COLO829 (cell line): ENCODE results near the gene SEMA3B.

ENCODE experiments used
- DNase-seq: peaks from one replicate; pipeline ENCODE4 v3.0.0; 2012; ENCODE audit warnings: low spot score

SEMA3B gene

GRCh38 chr3:50317300-50317699 lies 48.4 kb downstream of the SEMA3B start:
- no peak for DNase-seq

GRCh38 chr3:50318163-50318562 lies 49.2 kb downstream of the SEMA3B start:
- DNase-seq = no peak

GRCh38 chr3:50318615-50319014 lies 49.7 kb downstream of the SEMA3B start:
- no peak for DNase-seq

- DNase-seq = no peak
Measured at GRCh38 chr3:50319181-50319893, 50.4 kb downstream of the SEMA3B start.

- no peak for DNase-seq
Measured at GRCh38 chr3:50319894-50320625, 51.1 kb downstream of the SEMA3B start.

GRCh38 chr3:50320853-50321335 lies 51.9 kb downstream of the SEMA3B start:
- peak; percentile 54 for DNase-seq

DNA sequence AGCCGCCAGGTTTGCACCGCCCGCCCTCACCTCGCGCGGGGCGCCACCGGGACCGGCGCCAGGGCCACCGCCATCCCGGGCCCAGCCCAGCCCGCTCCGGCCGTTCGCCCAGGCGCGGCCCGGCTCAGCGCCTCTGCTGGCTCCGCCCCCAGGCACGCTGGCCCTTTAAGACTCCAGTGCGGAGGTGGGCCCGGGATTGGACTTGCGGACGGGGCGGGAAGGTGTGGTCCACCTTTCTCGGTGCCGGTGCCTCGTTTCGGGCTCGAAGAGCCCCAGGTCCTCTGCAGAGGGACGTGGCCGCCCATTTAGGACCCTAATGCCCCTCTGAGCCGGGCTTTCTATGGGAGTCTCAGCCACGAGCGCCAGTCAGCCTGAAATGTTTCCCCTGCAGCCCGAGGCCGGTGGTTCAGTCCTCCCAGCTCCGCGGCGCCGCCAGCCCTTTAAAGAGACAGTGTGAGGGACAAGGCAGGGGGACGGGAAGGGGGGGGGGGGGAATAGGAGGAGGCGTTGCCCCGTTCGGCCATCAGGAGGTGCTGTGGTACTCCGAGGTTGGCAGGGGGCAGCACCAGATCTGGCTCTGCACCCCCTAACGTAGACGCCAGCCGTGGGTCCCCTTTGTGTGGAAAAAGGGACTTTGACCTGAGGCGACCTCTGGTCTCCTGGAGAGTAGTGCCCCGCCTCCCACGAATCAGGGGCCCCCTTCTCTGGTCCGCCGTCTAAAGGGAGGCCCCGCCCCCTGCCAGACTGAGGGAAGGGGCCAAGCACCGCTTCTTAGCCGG lies 52.6 kb downstream of the SEMA3B start:
- DNase-seq = peak; percentile 91

DNA sequence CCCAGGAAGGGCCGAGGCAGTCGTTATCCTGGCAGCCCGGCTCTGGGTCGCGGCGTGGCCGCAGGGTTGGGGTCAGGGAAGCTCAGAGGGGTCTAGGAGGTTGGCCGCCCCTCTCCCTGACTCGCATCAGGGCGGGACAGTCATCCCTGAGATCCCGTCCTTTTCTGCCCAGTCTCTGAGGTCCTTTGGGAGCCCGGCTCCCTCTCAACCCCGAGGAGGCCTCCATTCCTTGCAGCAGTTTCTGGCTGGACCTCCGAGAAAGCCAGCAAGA lies 53.1 kb downstream of the SEMA3B start:
- no peak for DNase-seq

DNA sequence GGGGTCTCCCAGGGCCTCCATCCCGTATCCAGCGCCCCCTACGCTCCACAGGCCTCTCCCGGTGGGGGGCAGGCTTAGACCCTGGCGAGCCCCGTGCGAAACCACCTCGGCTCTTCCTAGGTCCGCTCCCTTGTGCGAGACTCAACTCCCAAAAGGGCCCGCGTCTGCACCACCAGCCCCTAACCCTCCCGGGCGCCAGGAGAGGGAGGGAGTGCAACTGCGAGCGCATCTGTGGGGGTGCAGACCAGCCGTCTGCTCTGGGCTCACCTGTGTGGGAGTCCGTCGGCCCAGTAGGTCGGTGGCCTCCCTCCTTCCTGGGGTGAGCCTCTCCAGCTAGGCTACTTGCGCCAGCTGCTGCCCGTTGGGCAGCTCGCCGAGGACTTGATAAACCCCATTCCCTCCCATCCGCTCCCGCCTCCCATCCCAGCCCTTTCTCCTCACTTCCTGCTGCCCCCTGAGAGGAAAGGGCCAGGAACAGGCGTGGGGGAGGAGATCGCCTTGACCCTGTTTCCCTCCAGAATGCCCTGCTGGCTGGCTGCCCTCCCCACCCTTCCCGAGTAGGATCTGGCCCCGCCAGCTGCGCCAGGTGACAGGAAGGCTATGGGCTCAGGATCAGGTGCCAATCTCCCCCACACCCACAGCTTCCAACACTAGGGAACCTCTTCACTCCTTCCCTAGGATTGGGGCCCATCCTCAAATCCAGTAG lies 53.6 kb downstream of the SEMA3B start, which contains the start of gene HYAL2:
HYAL2 (minus strand) TSS at position 360 of the 706 bp plus-strand sequence. CDS start 2,256 bp downstream, outside the sequence.
- DNase-seq = no peak

- no peak for DNase-seq
Measured at GRCh38 chr3:50323092-50323600, 54.2 kb downstream of the SEMA3B start.

- DNase-seq = no peak
Measured at GRCh38 chr3:50323614-50324199, 54.8 kb downstream of the SEMA3B start.

- DNase-seq = peak; percentile 89
Measured at GRCh38 chr3:50324351-50325112, 55.6 kb downstream of the SEMA3B start.

GRCh38 chr3:50325113-50325480 lies 56.1 kb downstream of the SEMA3B start:
- no peak for DNase-seq

- DNase-seq = no peak
Measured at GRCh38 chr3:50325497-50326181, 56.7 kb downstream of the SEMA3B start.

GRCh38 chr3:50326182-50326541 lies 57.2 kb downstream of the SEMA3B start:
- DNase-seq = no peak

- no peak for DNase-seq
Measured at GRCh38 chr3:50327129-50327528, 58.2 kb downstream of the SEMA3B start.
